HepG2 (cell line): ENCODE data around the gene ARMC5. TPM values are rescaled to one million over a fixed set of nuclear protein-coding genes. Genes with fewer than 3 reads are reported as not detected.

ENCODE experiments used
- ATAC-seq: fragments of 200-7000 bp; cut with Tn5 transposase; 3 replicates; pipeline ENCODE4 v1.9.1; 2020; ENCODE audit warnings: mild to moderate bottlenecking, moderate library complexity
- BruUV-seq: library from RNA; stranded (reverse); fragments of 400-500 nt; replicated peaks from 2 replicates; lab custom pipeline; 2021; lab: Mats Ljungman, UMichigan
- CTCF ChIA-PET: fragments of 300-600 bp; formaldehyde crosslinking; extraction: SDS; loops from one replicate; lab custom pipeline; 2021; ENCODE audit warnings: low total read pairs, inconsistent platforms, low intra/inter-chr PET ratio; lab: Yijun Ruan, JAX
- POLR2A ChIA-PET: fragments of 350-600 bp; sonication (Branson Sonifier 250); formaldehyde crosslinking; loops from one replicate; lab custom pipeline; 2020; ENCODE audit warnings: antibody characterized with exemption, inconsistent platforms; lab: Yijun Ruan, JAX
- DNase-seq: peaks from one replicate; pipeline ENCODE4 v3.0.0-alpha.2; 2015; ENCODE audit warnings: low spot score
- FAIRE-seq: peaks from 3 replicates; lab custom pipeline; 2011; peaks lifted over from hg19 to GRCh38; lab: Jason Lieb, UNC
- H2AFZ ChIP-seq: one replicate; pipeline ENCODE4 v1.6.1; 2011; ENCODE audit warnings: low read length, inconsistent platforms
- H3K27ac ChIP-seq: fragments of 300-600 bp; 3 replicates; pipeline ENCODE4 v1.8.0; 2011; ENCODE audit warnings: mixed run types, mild to moderate bottlenecking, mixed read lengths, low read length, inconsistent platforms; ENCODE audit not compliant: insufficient read depth; ENCODE audit errors: extremely low read length
- H3K27me3 ChIP-seq, 2 experiments: fragments of 200-600 bp in 1 of 2; 2 replicates in 1 of 2; 3 replicates in 1 of 2; pipeline versions ENCODE4 v1.6.0 to v1.8.0; 2011; ENCODE audit warnings: low read length in 2 of 2, mild to moderate bottlenecking in 2 of 2, moderate library complexity in 2 of 2, inconsistent platforms in 1 of 2; ENCODE audit not compliant: insufficient read depth in 2 of 2, control insufficient read depth in 1 of 2
- H3K36me3 ChIP-seq, 2 experiments: fragments of 200-600 bp in 1 of 2; replicated peaks in 1 of 2; 2 replicates in 1 of 2; 3 replicates in 1 of 2; pipeline versions ENCODE4 v1.5.1 to v1.8.0; 2011; ENCODE audit warnings: low read length in 2 of 2, inconsistent platforms in 1 of 2; ENCODE audit not compliant: insufficient read depth in 2 of 2, control insufficient read depth in 1 of 2
- H3K4me1 ChIP-seq: 2 replicates; pipeline ENCODE4 v1.5.1; 2012; ENCODE audit warnings: low read length, inconsistent platforms; ENCODE audit not compliant: insufficient read depth
- H3K4me2 ChIP-seq: 2 replicates; pipeline ENCODE4 v1.6.0; 2011; ENCODE audit warnings: low read depth, low read length, inconsistent platforms
- H3K4me3 ChIP-seq, 3 experiments: fragments of 200-600 bp in 1 of 3; sonication (generic), shearing (Covaris generic) in 1 of 3; replicated peaks in 1 of 3; 2 replicates each; pipeline ENCODE4 v1.5.1; 2011 to 2016; ENCODE audit warnings: low read length in 3 of 3, inconsistent platforms in 2 of 3, low read depth in 2 of 3, mild to moderate bottlenecking in 2 of 3, control low read depth in 1 of 3, mixed read lengths in 1 of 3; ENCODE audit not compliant: insufficient read depth in 1 of 3
- H3K79me2 ChIP-seq: one replicate; pipeline ENCODE4 v1.6.1; 2011; ENCODE audit warnings: low read length, inconsistent platforms; ENCODE audit not compliant: insufficient read depth
- H3K9ac ChIP-seq: 2 replicates; pipeline ENCODE4 v1.6.0; 2011; ENCODE audit warnings: mild to moderate bottlenecking, low read depth, low read length, inconsistent platforms; ENCODE audit not compliant: insufficient read depth
- H3K9me3 ChIP-seq: 2 replicates; pipeline ENCODE4 v1.5.1; 2012; ENCODE audit warnings: mild to moderate bottlenecking, low read length
- H4K20me1 ChIP-seq: 2 replicates; pipeline ENCODE4 v1.6.0; 2011; ENCODE audit warnings: inconsistent platforms, mild to moderate bottlenecking, low read length, moderate library complexity; ENCODE audit not compliant: insufficient read depth
- CEBPB ChIP-seq: IDR thresholded peaks from 2 replicates; pipeline ENCODE4 v1.6.1; 2011; ENCODE audit warnings: low read depth, low read length, improper control_type of control experiment, borderline replicate concordance
- NRL ChIP-seq: sonication (generic); formaldehyde crosslinking; IDR thresholded peaks from 2 replicates; pipeline ENCODE4 v1.5.0; 2020; ENCODE audit warnings: missing genetic modification reagents, mild to moderate bottlenecking, moderate library complexity, borderline replicate concordance
- TBX3 ChIP-seq: fragments of 450-650 bp; IDR thresholded peaks from 2 replicates; pipeline ENCODE4 v1.6.1; 2017; ENCODE audit warnings: antibody characterized with exemption, mild to moderate bottlenecking, inconsistent platforms, borderline replicate concordance
- TEAD3 ChIP-seq: optimal IDR thresholded peaks from 2 replicates; pipeline ENCODE3; 2016; ENCODE audit warnings: borderline replicate concordance
- TERF1 ChIP-seq: sonication (generic); formaldehyde crosslinking; IDR thresholded peaks from 2 replicates; pipeline ENCODE4 v1.8.0; 2022; ENCODE audit warnings: mild to moderate bottlenecking, missing genetic modification reagents, moderate library complexity
- TSC22D2 ChIP-seq: sonication (generic); formaldehyde crosslinking; IDR thresholded peaks from 2 replicates; pipeline ENCODE4 v1.5.1; 2020; ENCODE audit warnings: missing genetic modification reagents, mild to moderate bottlenecking, borderline replicate concordance
- ZBTB1 ChIP-seq: sonication (generic); formaldehyde crosslinking; IDR thresholded peaks from 2 replicates; pipeline ENCODE4 v1.4.0; 2020; ENCODE audit warnings: missing genetic modification reagents, borderline replicate concordance
- ZKSCAN1 ChIP-seq: fragments of 150-350 bp; IDR thresholded peaks from 2 replicates; pipeline ENCODE4 v1.6.1; 2014; ENCODE audit warnings: low read length
- ZNF20 ChIP-seq: sonication (generic); formaldehyde crosslinking; IDR thresholded peaks from 2 replicates; pipeline ENCODE4 v1.4.0; 2020; ENCODE audit warnings: mild to moderate bottlenecking, moderate library complexity, missing genetic modification reagents
- ZNF597 ChIP-seq: sonication (generic); formaldehyde crosslinking; IDR thresholded peaks from 2 replicates; pipeline ENCODE4 v1.5.0; 2020; ENCODE audit warnings: missing genetic modification reagents
- ZNF609 ChIP-seq: sonication (generic); formaldehyde crosslinking; IDR thresholded peaks from 2 replicates; pipeline ENCODE4 v1.4.0; 2020; ENCODE audit warnings: mild to moderate bottlenecking, missing genetic modification reagents, borderline replicate concordance
- ZNF670 ChIP-seq: sonication (generic); formaldehyde crosslinking; IDR thresholded peaks from 2 replicates; pipeline ENCODE4 v1.8.0; 2022; ENCODE audit warnings: mild to moderate bottlenecking, missing genetic modification reagents, borderline replicate concordance
- ZZZ3 ChIP-seq: sonication (generic); formaldehyde crosslinking; IDR thresholded peaks from 2 replicates; pipeline ENCODE4 v1.4.0; 2020; ENCODE audit warnings: missing genetic modification reagents, mild to moderate bottlenecking, borderline replicate concordance
- WGBS: methylation state at CpG from one replicate; pipeline ENCODE4 v1.1.6; 2017; ENCODE audit warnings: low lambda C conversion rate; 5-methylcytosine and 5-hydroxymethylcytosine counted together
- in situ Hi-C: cut with HindIII; loops from 2 replicates; pipeline ENCODE4 v1.10.0; 2017; ENCODE audit warnings: low pct_unique_long_range_greater_than_20kb; ENCODE audit not compliant: extremely low pct_ligation_motif_present
- intact Hi-C: fragments of 100-400 bp; cut with micrococcal nuclease; formaldehyde crosslinking; loops from one replicate; pipeline ENCODE4 v1.10.0; 2022; ENCODE audit not compliant: unreplicated experiment
- polyA plus RNA-seq, 8 experiments: library from polyadenylated mRNA; depleted of rRNA in 3 of 8; stranded (reverse) in 7 of 8; unstranded in 1 of 8; fragments of >200 nt; fragmentation: Illumina TruSeq in 4 of 8; extraction: Trizol in 4 of 8; gene quantifications; 2 replicates each; pipeline versions ENCODE4 v1.2.1 to v1.2.3, GENCODE V29; 2011 to 2016; ENCODE audit warnings: low read depth in 4 of 8, missing spikeins in 1 of 8, mixed read lengths in 1 of 8; ENCODE audit not compliant: insufficient read depth in 1 of 8
- total RNA-seq, 5 experiments: library from RNA; depleted of rRNA; stranded (reverse); fragments of >200 nt; fragmentation: Illumina TruSeq; extraction: Trizol; gene quantifications; 2 replicates each; pipeline ENCODE4 v1.2.3, GENCODE V29; 2016; ENCODE audit warnings: low read depth in 1 of 5
- TF ChIP-seq, protein P1 (sequence below): sonication (generic); IDR thresholded peaks from 2 replicates; pipeline ENCODE4 v1.6.1; 2016; ENCODE audit warnings: low read depth, borderline replicate concordance

The ARMC5 gene
- total and polyA plus RNA-seq, 2 of the 13 experiments (the other 11 are each of a cell fraction or from before 2014, with no cell fraction given), result 10.8 to 22.3 TPM

DNA sequence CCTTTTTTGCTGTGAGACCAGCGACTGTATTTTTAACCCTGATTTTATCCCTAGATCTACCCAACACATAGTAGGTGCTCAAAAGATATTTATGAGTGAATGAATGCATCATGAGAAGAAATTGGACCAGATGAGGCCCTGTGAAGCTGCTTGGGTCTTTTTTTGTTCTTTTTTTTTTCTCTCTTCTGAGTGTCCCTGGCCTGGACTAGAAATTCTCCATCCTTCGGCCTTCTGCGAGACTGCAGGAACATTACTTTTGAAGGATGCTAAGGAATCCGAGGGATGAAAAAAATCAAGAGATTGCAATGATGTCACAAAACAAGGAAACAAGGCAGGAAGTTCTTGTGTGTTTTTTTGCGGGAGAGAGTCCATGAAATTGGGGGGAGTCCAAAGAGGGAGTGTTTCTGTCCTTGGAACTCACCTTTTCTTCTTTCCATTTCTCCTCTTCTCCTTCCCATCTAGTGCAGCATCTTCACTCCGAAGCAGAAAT is 49.5 kb downstream of the ARMC5 start (continued):
- TF ChIP-seq ZNF597 (CRISPR knock-in tag), result peak; percentile 75; the same call in 1 of the 2 replicates
- peak; percentile 84 for TF ChIP-seq ZKSCAN1
- no peak for TF ChIP-seq ZNF670 (CRISPR knock-in tag)
- TF ChIP-seq, protein P1, sequence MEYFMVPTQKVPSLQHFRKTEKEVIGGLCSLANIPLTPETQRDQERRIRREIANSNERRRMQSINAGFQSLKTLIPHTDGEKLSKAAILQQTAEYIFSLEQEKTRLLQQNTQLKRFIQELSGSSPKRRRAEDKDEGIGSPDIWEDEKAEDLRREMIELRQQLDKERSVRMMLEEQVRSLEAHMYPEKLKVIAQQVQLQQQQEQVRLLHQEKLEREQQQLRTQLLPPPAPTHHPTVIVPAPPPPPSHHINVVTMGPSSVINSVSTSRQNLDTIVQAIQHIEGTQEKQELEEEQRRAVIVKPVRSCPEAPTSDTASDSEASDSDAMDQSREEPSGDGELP, result no peak
- 0 out of 2 replicates have a peak, but pooled peaks have one; percentile 20 for TF ChIP-seq ZNF20 (CRISPR knock-in tag)
- TF ChIP-seq CEBPB, result no peak
- peak; percentile 14 for TF ChIP-seq TEAD3
- peak; percentile 49; the same call in 1 of the 2 replicates for TF ChIP-seq TERF1 (CRISPR knock-in tag)
- TF ChIP-seq, all 625 proteins: peak for 12

DNA sequence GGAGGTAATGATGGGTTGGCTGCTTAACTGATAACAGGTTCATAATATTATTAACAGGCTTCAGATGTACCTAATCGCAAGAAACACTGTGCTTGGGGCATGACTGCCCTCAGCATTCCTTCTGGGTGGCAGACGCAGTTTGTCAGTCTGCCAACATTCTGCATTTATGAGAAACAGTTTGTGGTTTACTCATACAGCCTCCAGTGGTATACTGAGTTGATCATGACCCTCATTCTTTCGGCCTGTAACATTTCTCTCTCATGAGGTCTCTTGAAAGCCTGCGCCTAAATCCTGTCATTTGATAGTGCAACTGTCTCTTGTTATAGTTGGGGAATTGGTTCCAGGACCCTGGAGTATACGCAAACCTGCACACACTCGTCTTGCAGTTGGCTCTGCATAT is 53.8 kb downstream of the ARMC5 start:
- POLR2A ChIA-PET, result interaction anchor here (1.3 kb wide), 1 partner anchor 378 kb away, joined by 3 read pairs; the partner anchor contains the start of gene PRSS8
- in situ Hi-C loops, result no loop called here
- H3K27ac ChIP-seq, result no peak overlapping the region
- no peaks in the 10 kb centered on the region for H4K20me1 ChIP-seq
- no peak overlapping the region for H3K9ac ChIP-seq
- intact Hi-C loops, result no loop called here
- WGBS, result 34% methylated on average over 5 of the region's 6 CpGs
- no peaks in the 10 kb centered on the region for H3K36me3 ChIP-seq
- FAIRE-seq, result no peak
- no peak overlapping the region for H3K4me3 ChIP-seq
- peaks cover 0 to 6% of the 10 kb centered on the region in 2 experiments; a peak in 2 of 5 replicates for H3K27me3 ChIP-seq
- peaks cover 46% of the 10 kb centered on the region for H3K4me1 ChIP-seq
- no peak overlapping the region for H2AFZ ChIP-seq
- no peaks in the 10 kb centered on the region for H3K9me3 ChIP-seq
- H3K79me2 ChIP-seq, result no peaks in the 10 kb centered on the region
- CTCF ChIA-PET, result no interaction called here
- DNase-seq, result no peak
- no peak overlapping the region for H3K4me2 ChIP-seq
- ATAC-seq, result no peak
- no TSS peak for BruUV-seq
- TF ChIP-seq NRL (CRISPR knock-in tag) (no peak), ZZZ3 (CRISPR knock-in tag) (no peak), ZNF609 (CRISPR knock-in tag) (no peak), TSC22D2 (CRISPR knock-in tag) (no peak), ZBTB1 (CRISPR knock-in tag) (no peak), TBX3 (no peak)
